IMR-90 (cell line): ENCODE data around the gene KRT77. TPM values are rescaled to one million over a fixed set of nuclear protein-coding genes. Genes with fewer than 3 reads are reported as not detected.

Source experiments
- ATAC-seq: fragments of 200-7000 bp; cut with Tn5 transposase; 2 replicates; pipeline ENCODE4 v1.9.1; 2020; ENCODE audit warnings: low read depth, mild to moderate bottlenecking, moderate library complexity
- BruUV-seq: library from RNA; stranded (reverse); fragments of 400-500 nt; replicated peaks from 2 replicates; lab custom pipeline; 2021; lab: Mats Ljungman, UMichigan
- CTCF ChIA-PET: fragments of 300-600 bp; formaldehyde crosslinking; extraction: SDS; loops from one replicate; lab custom pipeline; 2021; ENCODE audit warnings: antibody characterized with exemption; lab: Yijun Ruan, JAX
- POLR2A ChIA-PET: fragments of 300-600 bp; sonication (Branson Sonifier 250); formaldehyde crosslinking; loops from one replicate; lab custom pipeline; 2022; ENCODE audit warnings: antibody characterized with exemption; ENCODE audit not compliant: unreplicated experiment; lab: Charles Lee
- DNase-seq: peaks from one replicate; pipeline ENCODE4 v3.0.0; 2013
- H2AFZ ChIP-seq: replicated peaks from 2 replicates; pipeline ENCODE3; 2013; ENCODE audit warnings: low read length, mild to moderate bottlenecking; ENCODE audit not compliant: poor library complexity
- H2AK5ac ChIP-seq: 2 replicates; pipeline ENCODE4 v1.6.1; 2013; ENCODE audit warnings: low read depth, low read length, inconsistent platforms
- H2AK9ac ChIP-seq: replicated peaks from 2 replicates; pipeline ENCODE3; 2013; ENCODE audit warnings: mild to moderate bottlenecking, low read depth, low read length, moderate library complexity; ENCODE audit not compliant: poor library complexity
- H2BK120ac ChIP-seq: 2 replicates; pipeline ENCODE4 v1.6.1; 2013; ENCODE audit warnings: low read depth, low read length, inconsistent platforms
- H2BK15ac ChIP-seq: 3 replicates; pipeline ENCODE4 v1.6.1; 2013; ENCODE audit warnings: low read depth, low read length, inconsistent platforms
- H2BK20ac ChIP-seq: 2 replicates; pipeline ENCODE4 v1.6.1; 2013; ENCODE audit warnings: low read depth, mild to moderate bottlenecking, inconsistent platforms, low read length, moderate library complexity
- H2BK5ac ChIP-seq: 2 replicates; pipeline ENCODE4 v1.6.1; 2013; ENCODE audit warnings: mild to moderate bottlenecking, low read depth, low read length, inconsistent platforms; ENCODE audit not compliant: poor library complexity, severe bottlenecking
- H3K14ac ChIP-seq: replicated peaks from 2 replicates; pipeline ENCODE4 v1.6.1; 2013; ENCODE audit warnings: low read depth, low read length, inconsistent platforms
- H3K18ac ChIP-seq: 2 replicates; pipeline ENCODE4 v1.6.1; 2013; ENCODE audit warnings: low read depth, low read length, control low read depth
- H3K23ac ChIP-seq: 2 replicates; pipeline ENCODE4 v1.6.1; 2013; ENCODE audit warnings: low read depth, low read length, inconsistent platforms
- H3K27ac ChIP-seq: 2 replicates; pipeline ENCODE4 v1.5.1; 2013; ENCODE audit warnings: mild to moderate bottlenecking, control low read depth, low read length; ENCODE audit not compliant: insufficient read depth
- H3K27me3 ChIP-seq: 2 replicates; pipeline ENCODE4 v1.6.1; 2013; ENCODE audit warnings: low read length; ENCODE audit not compliant: control insufficient read depth, insufficient read depth
- H3K36me3 ChIP-seq: 2 replicates; pipeline ENCODE4 v1.6.1; 2013; ENCODE audit warnings: low read length, mixed read lengths; ENCODE audit not compliant: control insufficient read depth, insufficient read depth
- H3K4ac ChIP-seq: 2 replicates; pipeline ENCODE4 v1.6.1; 2013; ENCODE audit warnings: low read depth, low read length, inconsistent platforms
- H3K4me1 ChIP-seq: 2 replicates; pipeline ENCODE4 v1.6.1; 2013; ENCODE audit warnings: low read length, mixed read lengths; ENCODE audit not compliant: control insufficient read depth, insufficient read depth
- H3K4me2 ChIP-seq: 2 replicates; pipeline ENCODE4 v1.6.1; 2013; ENCODE audit warnings: low read depth, mild to moderate bottlenecking, control low read depth, low read length, moderate library complexity
- H3K4me3 ChIP-seq: 2 replicates; pipeline ENCODE4 v1.5.1; 2013; ENCODE audit warnings: low read depth, mild to moderate bottlenecking, control low read depth, low read length, moderate library complexity; ENCODE audit not compliant: insufficient read depth
- H3K56ac ChIP-seq: 2 replicates; pipeline ENCODE4 v1.6.1; 2013; ENCODE audit warnings: low read length, inconsistent platforms; ENCODE audit not compliant: insufficient read depth; ENCODE audit errors: extremely low read depth
- H3K79me1 ChIP-seq, 2 experiments: 2 replicates each; pipeline ENCODE4 v1.6.1; 2013; ENCODE audit warnings: low read length in 2 of 2, inconsistent platforms in 1 of 2, low read depth in 1 of 2
- H3K9ac ChIP-seq: 2 replicates; pipeline ENCODE4 v1.6.1; 2013; ENCODE audit warnings: low read depth, low read length, control low read depth
- H3K9me1 ChIP-seq: 2 replicates; pipeline ENCODE4 v1.6.1; 2013; ENCODE audit warnings: low read length, inconsistent platforms; ENCODE audit not compliant: insufficient read depth
- H3K9me3 ChIP-seq: 2 replicates; pipeline ENCODE4 v1.6.1; 2013; ENCODE audit warnings: low read length; ENCODE audit not compliant: control insufficient read depth, insufficient read depth
- H4K20me1 ChIP-seq: 2 replicates; pipeline ENCODE4 v1.6.1; 2013; ENCODE audit warnings: low read length, inconsistent platforms; ENCODE audit not compliant: insufficient read depth
- H4K5ac ChIP-seq: 2 replicates; pipeline ENCODE4 v1.6.1; 2013; ENCODE audit warnings: mild to moderate bottlenecking, low read depth, low read length, control low read depth
- H4K8ac ChIP-seq, 2 experiments: 2 replicates each; pipeline ENCODE4 v1.6.1; 2013; ENCODE audit warnings: low read depth in 2 of 2, low read length in 2 of 2, control low read depth in 1 of 2, inconsistent platforms in 1 of 2
- H4K91ac ChIP-seq: 2 replicates; pipeline ENCODE4 v1.6.1; 2013; ENCODE audit warnings: low read depth, low read length, inconsistent platforms; ENCODE audit not compliant: insufficient read depth
- CHD1 ChIP-seq: IDR thresholded peaks from 2 replicates; pipeline ENCODE4 v1.6.1; 2012; ENCODE audit warnings: low read depth, low read length, improper control_type of control experiment
- MAFK ChIP-seq: IDR thresholded peaks from 2 replicates; pipeline ENCODE4 v1.6.1; 2012; ENCODE audit warnings: low read depth, low read length, improper control_type of control experiment
- POLR2A ChIP-seq: IDR thresholded peaks from 2 replicates; pipeline ENCODE4 v1.6.1; 2012; ENCODE audit warnings: mild to moderate bottlenecking, low read depth, low read length
- RFX5 ChIP-seq: IDR thresholded peaks from 2 replicates; pipeline ENCODE4 v1.8.0; 2012; ENCODE audit warnings: low read depth, mild to moderate bottlenecking, low read length, moderate library complexity
- WGBS, 2 experiments: methylation state at CpG; one replicate each; pipeline versions ENCODE4 v1.1.5 to v1.1.7; 2013; ENCODE audit warnings: missing lambda C conversion rate in 2 of 2; ENCODE audit not compliant: insufficient read length in 1 of 2; ENCODE audit errors: extremely low coverage in 2 of 2; 5-methylcytosine and 5-hydroxymethylcytosine counted together
- dilution Hi-C: fragments of 300-500 bp; cut with HindIII; formaldehyde crosslinking; loops from one replicate; pipeline ENCODE4 v1.14.3; 2018; ENCODE audit warnings: low sequenced_read_pairs; ENCODE audit not compliant: unreplicated experiment
- in situ Hi-C: fragments of 300-500 bp; cut with MboI; formaldehyde crosslinking; loops from 3 replicates; pipeline ENCODE4 v1.14.3; 2019; ENCODE audit warnings: low sequenced_read_pairs, inconsistent platforms, mixed read lengths
- intact Hi-C: fragments of 100-400 bp; cut with micrococcal nuclease; formaldehyde crosslinking; loops from 2 replicates; pipeline ENCODE4 v1.10.0; 2022
- polyA plus RNA-seq, 3 experiments: library from polyadenylated mRNA; depleted of rRNA; stranded (reverse); fragments of >200 nt; gene quantifications; 2 replicates each; pipeline ENCODE4 v1.2.3, GENCODE V29; 2012; ENCODE audit warnings: low replicate concordance in 1 of 3
- total RNA-seq: library from RNA; depleted of rRNA; stranded (reverse); fragments of >200 nt; gene quantifications from 2 replicates; pipeline ENCODE4 v1.2.3, GENCODE V29; 2012
- TF ChIP-seq, protein P1 (sequence below): fragments of 150-350 bp; IDR thresholded peaks from 2 replicates; pipeline ENCODE4 v1.6.1; 2017; ENCODE audit warnings: mild to moderate bottlenecking, antibody characterized with exemption, low read length, low read depth
- TF ChIP-seq, protein P2 (sequence below): conservative IDR thresholded peaks from 2 replicates; pipeline ENCODE4 v1.5.1; 2012; ENCODE audit warnings: mild to moderate bottlenecking, low read depth, low read length, improper control_type of control experiment

The KRT77 gene
- total and polyA plus RNA-seq, 2 of the 4 experiments (the other 2 are of a cell fraction) = not detected

DNA sequence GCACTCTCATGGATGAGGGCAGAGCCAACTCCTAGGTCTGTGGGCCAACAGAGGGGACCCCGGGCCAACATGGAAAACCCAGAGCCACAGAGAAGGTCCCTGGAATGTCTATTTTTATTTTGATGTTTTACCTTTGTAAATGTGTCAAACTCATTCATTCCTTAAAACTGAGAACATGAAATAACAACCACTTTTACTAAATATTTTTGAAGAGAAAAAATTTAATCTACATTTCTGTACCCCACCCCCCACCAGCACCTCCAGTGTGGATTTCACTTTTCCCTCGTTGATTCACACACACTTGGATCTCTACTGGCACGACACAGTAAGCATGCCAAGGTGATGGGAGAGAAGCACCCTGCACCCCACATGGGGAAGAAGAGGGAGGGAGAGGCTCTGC, 6.7 kb downstream of the KRT77 start:
- Histone ChIP-seq H3K56ac (no peak overlapping the region), H2BK20ac (no peak overlapping the region), H3K4me2 (no peak overlapping the region), H3K36me3 (no peaks in the 10 kb centered on the region), H2BK120ac (no peak overlapping the region), H3K27ac (no peak overlapping the region), H3K4me1 (no peaks in the 10 kb centered on the region), H2AK5ac (no peak overlapping the region), H3K79me1 (no peaks in the 10 kb centered on the region), H2BK15ac (no peak overlapping the region), H3K9me3 (no peaks in the 10 kb centered on the region), H4K5ac (no peak overlapping the region), H3K4me3 (no peak overlapping the region), H3K14ac (no peak overlapping the region), H3K4ac (no peak overlapping the region), H4K20me1 (no peaks in the 10 kb centered on the region), H3K18ac (no peak overlapping the region), H3K9ac (no peak overlapping the region), H4K91ac (no peak overlapping the region), H2BK5ac (no peak overlapping the region), H3K23ac (no peak overlapping the region), H2AFZ (no peak overlapping the region), H3K27me3 (peaks cover 40% of the 10 kb centered on the region), H3K9me1 (no peaks in the 10 kb centered on the region; the same call in 1 of the 2 replicates), H4K8ac (no peak overlapping the region), H2AK9ac (no peak overlapping the region)
- no CpG with 5 or more reads among the region's 3 CpGs for WGBS, 2 experiments
- ChIA-PET CTCF (no interaction called here), POLR2A (no interaction called here)
- dilution Hi-C loops = no loop called here
- BruUV-seq = no TSS peak
- ATAC-seq = no peak
- intact Hi-C loops = no loop called here
- in situ Hi-C loops = no loop called here
- DNase-seq = no peak
- TF ChIP-seq POLR2A = no peak
- no peak for TF ChIP-seq MAFK
- no peak for TF ChIP-seq RFX5
- no peak for TF ChIP-seq CHD1
- TF ChIP-seq, protein P1, sequence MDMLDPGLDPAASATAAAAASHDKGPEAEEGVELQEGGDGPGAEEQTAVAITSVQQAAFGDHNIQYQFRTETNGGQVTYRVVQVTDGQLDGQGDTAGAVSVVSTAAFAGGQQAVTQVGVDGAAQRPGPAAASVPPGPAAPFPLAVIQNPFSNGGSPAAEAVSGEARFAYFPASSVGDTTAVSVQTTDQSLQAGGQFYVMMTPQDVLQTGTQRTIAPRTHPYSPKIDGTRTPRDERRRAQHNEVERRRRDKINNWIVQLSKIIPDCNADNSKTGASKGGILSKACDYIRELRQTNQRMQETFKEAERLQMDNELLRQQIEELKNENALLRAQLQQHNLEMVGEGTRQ = no peak
- TF ChIP-seq, protein P2, sequence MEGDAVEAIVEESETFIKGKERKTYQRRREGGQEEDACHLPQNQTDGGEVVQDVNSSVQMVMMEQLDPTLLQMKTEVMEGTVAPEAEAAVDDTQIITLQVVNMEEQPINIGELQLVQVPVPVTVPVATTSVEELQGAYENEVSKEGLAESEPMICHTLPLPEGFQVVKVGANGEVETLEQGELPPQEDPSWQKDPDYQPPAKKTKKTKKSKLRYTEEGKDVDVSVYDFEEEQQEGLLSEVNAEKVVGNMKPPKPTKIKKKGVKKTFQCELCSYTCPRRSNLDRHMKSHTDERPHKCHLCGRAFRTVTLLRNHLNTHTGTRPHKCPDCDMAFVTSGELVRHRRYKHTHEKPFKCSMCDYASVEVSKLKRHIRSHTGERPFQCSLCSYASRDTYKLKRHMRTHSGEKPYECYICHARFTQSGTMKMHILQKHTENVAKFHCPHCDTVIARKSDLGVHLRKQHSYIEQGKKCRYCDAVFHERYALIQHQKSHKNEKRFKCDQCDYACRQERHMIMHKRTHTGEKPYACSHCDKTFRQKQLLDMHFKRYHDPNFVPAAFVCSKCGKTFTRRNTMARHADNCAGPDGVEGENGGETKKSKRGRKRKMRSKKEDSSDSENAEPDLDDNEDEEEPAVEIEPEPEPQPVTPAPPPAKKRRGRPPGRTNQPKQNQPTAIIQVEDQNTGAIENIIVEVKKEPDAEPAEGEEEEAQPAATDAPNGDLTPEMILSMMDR = no peak
